Loucy (cell line): ENCODE results near the gene SUGP1.

Experiments used
- H2AFZ ChIP-seq: fragments of 200-600 bp; sonication (generic); 2 replicates; pipeline ENCODE4 v1.6.0; 2016; ENCODE audit warnings: antibody characterized with exemption, mild to moderate bottlenecking, low read length, moderate library complexity
- H3F3A ChIP-seq: fragments of 200-600 bp; 2 replicates; pipeline ENCODE4 v1.6.0; 2016; ENCODE audit warnings: antibody characterized with exemption, low read depth, mild to moderate bottlenecking
- H3K27me3 ChIP-seq: fragments of 200-600 bp; sonication (generic); 2 replicates; pipeline ENCODE4 v1.6.1; 2014; ENCODE audit warnings: low read length, mild to moderate bottlenecking; ENCODE audit not compliant: insufficient read depth, poor library complexity, severe bottlenecking
- H3K36me3 ChIP-seq: fragments of 200-600 bp; sonication (generic); 2 replicates; pipeline ENCODE4 v1.6.1; 2016; ENCODE audit warnings: low read length; ENCODE audit not compliant: insufficient read depth
- H3K4me1 ChIP-seq: fragments of 200-600 bp; sonication (generic); 2 replicates; pipeline ENCODE4 v1.5.1; 2014; ENCODE audit warnings: low read length, mild to moderate bottlenecking; ENCODE audit not compliant: insufficient read depth, poor library complexity, severe bottlenecking
- H3K4me2 ChIP-seq: fragments of 200-600 bp; sonication (generic); 2 replicates; pipeline ENCODE4 v1.6.0; 2014; ENCODE audit warnings: antibody characterized with exemption, low read length, low read depth, mild to moderate bottlenecking; ENCODE audit not compliant: poor library complexity, severe bottlenecking
- H3K4me3 ChIP-seq: fragments of 200-600 bp; sonication (generic); 2 replicates; pipeline ENCODE4 v1.5.1; 2014; ENCODE audit warnings: low read length, mild to moderate bottlenecking, mixed read lengths; ENCODE audit not compliant: poor library complexity, severe bottlenecking
- H3K79me2 ChIP-seq: fragments of 200-600 bp; sonication (generic); 2 replicates; pipeline ENCODE4 v1.6.1; 2014; ENCODE audit warnings: low read length; ENCODE audit not compliant: insufficient read depth
- H3K9ac ChIP-seq: fragments of 200-600 bp; sonication (generic); 2 replicates; pipeline ENCODE4 v1.6.0; 2014; ENCODE audit warnings: mild to moderate bottlenecking, low read depth, low read length, moderate library complexity; ENCODE audit not compliant: poor library complexity, severe bottlenecking
- H3K9me2 ChIP-seq: fragments of 200-600 bp; sonication (generic); replicated peaks from 2 replicates; pipeline ENCODE4 v1.6.1; 2016; ENCODE audit warnings: low read depth, low read length, mixed read lengths
- H3K9me3 ChIP-seq: fragments of 200-600 bp; sonication (generic); 2 replicates; pipeline ENCODE4 v1.6.1; 2014; ENCODE audit warnings: mild to moderate bottlenecking, antibody characterized with exemption, low read length, low read depth; ENCODE audit not compliant: insufficient read depth
- H4K20me1 ChIP-seq: fragments of 200-600 bp; sonication (generic); 2 replicates; pipeline ENCODE4 v1.6.0; 2014; ENCODE audit warnings: antibody characterized with exemption, low read length, mild to moderate bottlenecking; ENCODE audit not compliant: insufficient read depth, poor library complexity, severe bottlenecking
- CTCF ChIP-seq: fragments of 200-600 bp; sonication (generic); conservative IDR thresholded peaks from 2 replicates; pipeline ENCODE4 v1.5.1; 2014; ENCODE audit warnings: mild to moderate bottlenecking, antibody characterized with exemption, low read length
- EZH2phosphoT487 ChIP-seq: fragments of 200-600 bp; IDR thresholded peaks from 2 replicates; pipeline ENCODE4 v1.6.1; 2018; ENCODE audit warnings: antibody characterized with exemption, mild to moderate bottlenecking, moderate library complexity, borderline replicate concordance

SUGP1 gene

GRCh38 chr19:19321141-19321577, 850 bp upstream of the SUGP1 start:
- Histone ChIP-seq H3K9me3 (no peaks in the 10 kb centered on the region), H3K4me2 (peak overlapping the region; percentile 92), H4K20me1 (peaks cover 20% of the 10 kb centered on the region), H3K36me3 (peaks cover 5% of the 10 kb centered on the region; the same call in 1 of the 2 replicates), H3K27me3 (no peaks in the 10 kb centered on the region), H3F3A (no peaks in the 10 kb centered on the region), H3K9ac (peak overlapping the region; percentile 98), H3K4me3 (peak overlapping the region; percentile 86), H3K4me1 (peaks cover 31% of the 10 kb centered on the region), H3K79me2 (peaks cover 83% of the 10 kb centered on the region), H2AFZ (peak overlapping the region; percentile 97), H3K9me2 (no peaks in the 10 kb centered on the region)
- no peak for TF ChIP-seq EZH2phosphoT487
- TF ChIP-seq CTCF: no peak

- peaks cover 77% of the 10 kb centered on the region for H3K79me2 ChIP-seq
Measured at GRCh38 chr19:19319732-19320360, 463 bp downstream of the SUGP1 start.

GRCh38 chr19:19316082-19316481, 4.2 kb downstream of the SUGP1 start:
- H3K36me3 ChIP-seq: peaks cover 18% of the 10 kb centered on the region; the same call in 1 of the 2 replicates
- H3K4me3 ChIP-seq: no peak overlapping the region
- H4K20me1 ChIP-seq: peaks cover under 1% of the 10 kb centered on the region
- H3K4me1 ChIP-seq: peaks cover 16% of the 10 kb centered on the region
- H3K9me3 ChIP-seq: no peaks in the 10 kb centered on the region
- no peak overlapping the region for H3K4me2 ChIP-seq
- TF ChIP-seq EZH2phosphoT487 (no peak), CTCF (no peak)
- no peaks in the 10 kb centered on the region for H3F3A ChIP-seq
- no peaks in the 10 kb centered on the region for H3K27me3 ChIP-seq
- no peak overlapping the region for H3K9ac ChIP-seq
- no peaks in the 10 kb centered on the region for H3K9me2 ChIP-seq
- H2AFZ ChIP-seq: no peak overlapping the region
- H3K79me2 ChIP-seq: peaks cover 43% of the 10 kb centered on the region

More at GRCh38 chr19:19319732-19320360, 463 bp downstream of the SUGP1 start:
- H3K9ac ChIP-seq: peak overlapping the region; percentile 98
- H3K36me3 ChIP-seq: peaks cover 1% of the 10 kb centered on the region; the same call in 1 of the 2 replicates
- H4K20me1 ChIP-seq: peaks cover 17% of the 10 kb centered on the region
- no peaks in the 10 kb centered on the region for H3K9me2 ChIP-seq
- peaks cover 31% of the 10 kb centered on the region for H3K4me1 ChIP-seq
- H3K9me3 ChIP-seq: no peaks in the 10 kb centered on the region
- no peaks in the 10 kb centered on the region for H3K27me3 ChIP-seq
- TF ChIP-seq EZH2phosphoT487 (no peak), CTCF (no peak)
- H3K4me2 ChIP-seq: peak overlapping the region; percentile 92
- peak overlapping the region; percentile 97 for H2AFZ ChIP-seq
- H3K4me3 ChIP-seq: peak overlapping the region; percentile 86
- no peaks in the 10 kb centered on the region for H3F3A ChIP-seq
